Choroid plexus epithelial cell (primary cell): Measurements from ENCODE around the gene C4A.
A peak's percentile ranks its signal among the peaks of the same experiment; 100 is the strongest.
"Not testable (repeated sequence)": the region's sequence is repeated elsewhere in the genome, so short reads cannot be mapped to it uniquely, and the experiment has no call there.

Experiments used
- DNase-seq: peaks from one replicate; pipeline ENCODE4 v3.0.0-alpha.2; 2010; ENCODE audit warnings: low read depth
- H3K4me3 ChIP-seq: 2 replicates; pipeline ENCODE4 v1.5.1; 2011; ENCODE audit warnings: low read depth, mild to moderate bottlenecking, control low read depth, low read length, moderate library complexity

Gene C4A

GRCh38 chr6:32002546-32003268 lies 20.9 kb downstream of the C4A start:
- not testable (repeated sequence) for DNase-seq, H3K4me3 ChIP-seq

GRCh38 chr6:32003301-32003700 lies 21.4 kb downstream of the C4A start:
- DNase-seq, H3K4me3 ChIP-seq: not testable (repeated sequence)

GRCh38 chr6:32004393-32004792 lies 22.5 kb downstream of the C4A start:
- not testable (repeated sequence) for DNase-seq, H3K4me3 ChIP-seq

- H3K4me3 ChIP-seq, DNase-seq: not testable (repeated sequence)
Observed at GRCh38 chr6:32004864-32005537, 23.1 kb downstream of the C4A start.

GRCh38 chr6:32005538-32005880 lies 23.7 kb downstream of the C4A start:
- not testable (repeated sequence) for DNase-seq, H3K4me3 ChIP-seq

- not testable (repeated sequence) for DNase-seq, H3K4me3 ChIP-seq
Observed at GRCh38 chr6:32005991-32006529, 24.2 kb downstream of the C4A start.

- not testable (repeated sequence) for DNase-seq
Observed at GRCh38 chr6:32007086-32007485, 25.2 kb downstream of the C4A start.

GRCh38 chr6:32008037-32008436 lies 26.2 kb downstream of the C4A start:
- not testable (repeated sequence) for H3K4me3 ChIP-seq, DNase-seq

More at GRCh38 chr6:32007086-32007485, 25.2 kb downstream of the C4A start:
- H3K4me3 ChIP-seq = not testable (repeated sequence)

GRCh38 chr6:32008616-32009015 lies 26.8 kb downstream of the C4A start:
- not testable (repeated sequence) for H3K4me3 ChIP-seq, DNase-seq

GRCh38 chr6:32009537-32009936 lies 27.7 kb downstream of the C4A start:
- not testable (repeated sequence) for DNase-seq, H3K4me3 ChIP-seq

- H3K4me3 ChIP-seq, DNase-seq: not testable (repeated sequence)
Observed at GRCh38 chr6:32010856-32011530, 29.1 kb downstream of the C4A start.

- H3K4me3 ChIP-seq = not testable (repeated sequence)
- DNase-seq = peak; percentile 4
Observed at GRCh38 chr6:32012941-32013617, 31.2 kb downstream of the C4A start.

- not testable (repeated sequence) for H3K4me3 ChIP-seq, DNase-seq
Observed at GRCh38 chr6:32013738-32014137, 31.9 kb downstream of the C4A start.

- H3K4me3 ChIP-seq, DNase-seq: not testable (repeated sequence)
Observed at GRCh38 chr6:32014547-32014946, 32.7 kb downstream of the C4A start, which contains the start of gene C4B. Gene C4B (plus strand): TSS chr6:32014795. CDS start chr6:32014846, 51 bp downstream.

GRCh38 chr6:32022100-32022499 lies 40.2 kb downstream of the C4A start:
- not testable (repeated sequence) for H3K4me3 ChIP-seq, DNase-seq

- not testable (repeated sequence) for DNase-seq
Observed at GRCh38 chr6:32028631-32029030, 46.8 kb downstream of the C4A start.

GRCh38 chr6:32029553-32029952 lies 47.7 kb downstream of the C4A start:
- not testable (repeated sequence) for H3K4me3 ChIP-seq, DNase-seq

More at GRCh38 chr6:32028631-32029030, 46.8 kb downstream of the C4A start:
- not testable (repeated sequence) for H3K4me3 ChIP-seq

- H3K4me3 ChIP-seq, DNase-seq: not testable (repeated sequence)
Observed at GRCh38 chr6:32035283-32036013, 53.6 kb downstream of the C4A start.
